OCI-LY7 (cell line): Measurements from ENCODE around the gene TAPT1. TPM values are rescaled to one million over a fixed set of nuclear protein-coding genes. Genes with fewer than 3 reads are reported as not detected.

Source experiments
- BruUV-seq: library from RNA; stranded (reverse); fragments of 400-500 nt; replicated peaks from 2 replicates; lab custom pipeline; 2021; lab: Mats Ljungman, UMichigan
- CTCF ChIA-PET: fragments of 300-600 bp; sonication (Branson Sonifier 250); formaldehyde crosslinking; loops from one replicate; lab custom pipeline; 2022; ENCODE audit warnings: antibody characterized with exemption; ENCODE audit not compliant: unreplicated experiment; lab: Charles Lee
- POLR2A ChIA-PET: fragments of 300-600 bp; sonication (Branson Sonifier 250); formaldehyde crosslinking; loops from one replicate; lab custom pipeline; 2022; ENCODE audit warnings: antibody characterized with exemption; lab: Charles Lee
- DNase-seq: peaks from one replicate; pipeline ENCODE4 v3.0.0-alpha.2; 2015; ENCODE audit warnings: low spot score
- H2AFZ ChIP-seq: fragments of 200-600 bp; sonication (generic), shearing (Covaris generic); 2 replicates; pipeline ENCODE4 v1.6.1; 2014; ENCODE audit warnings: mild to moderate bottlenecking, antibody characterized with exemption, low read length, moderate library complexity
- H3K27ac ChIP-seq: fragments of 200-600 bp; sonication (generic); 2 replicates; pipeline ENCODE4 v1.5.1; 2014; ENCODE audit warnings: mixed run types, low read depth, mild to moderate bottlenecking, moderate library complexity, low read length, inconsistent platforms; ENCODE audit not compliant: poor library complexity, severe bottlenecking
- H3K36me3 ChIP-seq: fragments of 200-600 bp; sonication (generic); 2 replicates; pipeline ENCODE4 v1.6.1; 2014; ENCODE audit warnings: mild to moderate bottlenecking, antibody characterized with exemption, low read length, moderate library complexity, mixed read lengths; ENCODE audit not compliant: insufficient read depth
- H3K4me1 ChIP-seq: fragments of 200-600 bp; sonication (generic); 2 replicates; pipeline ENCODE4 v1.5.1; 2014; ENCODE audit warnings: mild to moderate bottlenecking, low read length; ENCODE audit not compliant: insufficient read depth, poor library complexity, severe bottlenecking
- H3K4me2 ChIP-seq: fragments of 200-600 bp; sonication (generic); 2 replicates; pipeline ENCODE4 v1.6.1; 2014; ENCODE audit warnings: mild to moderate bottlenecking, low read length
- H3K4me3 ChIP-seq: fragments of 200-600 bp; sonication (generic); 2 replicates; pipeline ENCODE4 v1.5.1; 2014; ENCODE audit warnings: mild to moderate bottlenecking, low read depth, low read length; ENCODE audit not compliant: poor library complexity, severe bottlenecking
- H3K79me2 ChIP-seq: fragments of 200-600 bp; sonication (generic); 2 replicates; pipeline ENCODE4 v1.6.1; 2016; ENCODE audit warnings: low read depth, mild to moderate bottlenecking, low read length, moderate library complexity, mixed read lengths; ENCODE audit not compliant: insufficient read depth
- H3K9me2 ChIP-seq: fragments of 200-600 bp; sonication (generic); 2 replicates; pipeline ENCODE4 v1.6.1; 2016; ENCODE audit warnings: mild to moderate bottlenecking, low read length, mixed read lengths; ENCODE audit not compliant: insufficient read depth
- H3K9me3 ChIP-seq: fragments of 200-600 bp; sonication (generic); 2 replicates; pipeline ENCODE4 v1.6.1; 2014; ENCODE audit warnings: mild to moderate bottlenecking, mixed run types, low read length, mixed read lengths
- H4K20me1 ChIP-seq: fragments of 200-600 bp; sonication (generic); 2 replicates; pipeline ENCODE4 v1.6.1; 2014; ENCODE audit warnings: mild to moderate bottlenecking, antibody characterized with exemption, low read length, moderate library complexity, mixed read lengths; ENCODE audit not compliant: insufficient read depth
- EZH2phosphoT487 ChIP-seq: fragments of 200-600 bp; sonication (generic); IDR thresholded peaks from 2 replicates; pipeline ENCODE4 v1.6.1; 2018; ENCODE audit warnings: low read depth, borderline replicate concordance, mild to moderate bottlenecking, mixed run types, antibody characterized with exemption, low read length, moderate library complexity, mixed read lengths
- intact Hi-C: fragments of 100-400 bp; cut with micrococcal nuclease; formaldehyde crosslinking; loops from one replicate; pipeline ENCODE4 v1.10.0; 2022; ENCODE audit not compliant: unreplicated experiment
- total RNA-seq, 2 experiments: library from RNA; depleted of rRNA in 1 of 2; stranded (reverse); fragments of >200 nt in 1 of 2; shearing (Covaris generic) in 1 of 2; gene quantifications; 2 replicates each; pipeline ENCODE4 v1.2.3, GENCODE V29; 2014 to 2022
- TF ChIP-seq, protein P1 (sequence below): fragments of 200-600 bp; sonication (generic); conservative IDR thresholded peaks from 2 replicates; pipeline ENCODE4 v1.5.1; 2014; ENCODE audit warnings: mild to moderate bottlenecking, antibody characterized with exemption, low read length, moderate library complexity, mixed read lengths

TAPT1 gene
- total RNA-seq, 2 experiments from 2014 or later = 34.3 to 66.6 TPM

DNA sequence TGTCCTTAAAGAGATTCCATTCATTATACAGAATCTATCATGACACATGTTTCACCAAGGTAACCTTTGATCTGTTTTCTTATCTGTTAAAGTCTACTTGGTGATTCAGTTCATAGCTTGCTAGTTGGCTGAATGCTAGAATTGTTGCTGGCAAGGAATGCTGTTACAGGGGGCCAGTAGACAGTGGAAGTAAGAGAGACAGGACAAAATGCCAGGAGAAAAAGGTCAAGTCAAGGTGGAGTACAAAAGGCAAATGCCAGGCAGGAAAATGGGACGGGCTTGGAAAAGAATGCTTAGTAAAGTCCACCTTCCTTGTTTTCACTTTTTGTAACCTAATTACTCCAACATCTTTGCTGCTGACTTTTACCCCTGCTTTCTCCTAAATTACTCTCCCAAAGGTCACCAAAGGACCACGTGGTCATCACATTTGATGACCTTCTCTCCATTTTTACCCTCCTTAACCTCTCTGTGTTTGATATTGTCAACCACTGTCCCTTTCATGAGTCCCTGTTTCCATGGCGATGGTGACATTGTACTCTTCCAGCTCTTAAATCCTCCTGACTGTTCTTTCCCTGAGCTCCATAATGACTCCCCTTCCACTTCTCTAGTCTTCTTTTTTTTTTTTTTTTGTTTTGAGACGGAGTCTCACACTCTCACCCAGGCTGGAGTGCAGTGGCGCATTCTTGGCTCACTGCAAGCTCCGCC is 24.5 kb upstream of the TAPT1 start:
- ChIA-PET POLR2A (interaction anchor here (0.6 to 1.5 kb wide), 5 partner anchors 8 to 838 kb away, joined by 3 to 7 read pairs (median 4); no protein-coding TSS in a partner anchor), CTCF (no interaction called here)
- H4K20me1 ChIP-seq = no peaks in the 10 kb centered on the region
- no peaks in the 10 kb centered on the region for H3K79me2 ChIP-seq
- no peaks in the 10 kb centered on the region for H3K36me3 ChIP-seq
- no peak overlapping the region for H2AFZ ChIP-seq
- no TSS peak for BruUV-seq
- H3K27ac ChIP-seq = no peak overlapping the region
- TF ChIP-seq EZH2phosphoT487 = no peak
- TF ChIP-seq, protein P1, sequence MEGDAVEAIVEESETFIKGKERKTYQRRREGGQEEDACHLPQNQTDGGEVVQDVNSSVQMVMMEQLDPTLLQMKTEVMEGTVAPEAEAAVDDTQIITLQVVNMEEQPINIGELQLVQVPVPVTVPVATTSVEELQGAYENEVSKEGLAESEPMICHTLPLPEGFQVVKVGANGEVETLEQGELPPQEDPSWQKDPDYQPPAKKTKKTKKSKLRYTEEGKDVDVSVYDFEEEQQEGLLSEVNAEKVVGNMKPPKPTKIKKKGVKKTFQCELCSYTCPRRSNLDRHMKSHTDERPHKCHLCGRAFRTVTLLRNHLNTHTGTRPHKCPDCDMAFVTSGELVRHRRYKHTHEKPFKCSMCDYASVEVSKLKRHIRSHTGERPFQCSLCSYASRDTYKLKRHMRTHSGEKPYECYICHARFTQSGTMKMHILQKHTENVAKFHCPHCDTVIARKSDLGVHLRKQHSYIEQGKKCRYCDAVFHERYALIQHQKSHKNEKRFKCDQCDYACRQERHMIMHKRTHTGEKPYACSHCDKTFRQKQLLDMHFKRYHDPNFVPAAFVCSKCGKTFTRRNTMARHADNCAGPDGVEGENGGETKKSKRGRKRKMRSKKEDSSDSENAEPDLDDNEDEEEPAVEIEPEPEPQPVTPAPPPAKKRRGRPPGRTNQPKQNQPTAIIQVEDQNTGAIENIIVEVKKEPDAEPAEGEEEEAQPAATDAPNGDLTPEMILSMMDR = no peak
- no peaks in the 10 kb centered on the region for H3K4me1 ChIP-seq
- H3K4me2 ChIP-seq = no peak overlapping the region
- no peak overlapping the region for H3K4me3 ChIP-seq
- DNase-seq = no peak
- H3K9me3 ChIP-seq = no peaks in the 10 kb centered on the region
- intact Hi-C loops = no loop called here
- H3K9me2 ChIP-seq = no peaks in the 10 kb centered on the region

DNA sequence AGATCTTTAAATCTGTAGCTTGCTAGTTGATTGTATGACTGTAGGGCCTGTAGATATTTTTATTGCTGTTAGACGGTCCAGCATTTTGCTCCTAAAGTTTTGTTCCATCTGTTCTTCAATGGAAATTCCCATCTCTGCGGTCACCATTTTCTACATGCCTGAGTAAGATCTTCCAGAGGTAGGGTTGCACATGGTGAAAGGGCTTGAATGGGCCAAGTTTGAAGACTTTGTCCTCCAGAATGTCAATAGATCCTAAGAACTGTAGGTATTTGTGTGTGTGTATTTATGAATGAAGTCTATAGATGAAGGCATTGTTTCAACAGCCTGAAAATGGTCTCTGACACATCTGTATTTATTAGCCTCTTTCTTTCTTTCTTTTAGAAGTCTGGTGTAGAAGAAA is 22.3 kb upstream of the TAPT1 start:
- Histone ChIP-seq H3K9me2 (no peaks in the 10 kb centered on the region), H3K4me3 (no peak overlapping the region), H3K79me2 (no peaks in the 10 kb centered on the region), H4K20me1 (no peaks in the 10 kb centered on the region), H3K27ac (no peak overlapping the region), H3K4me1 (no peaks in the 10 kb centered on the region), H3K9me3 (no peaks in the 10 kb centered on the region), H3K36me3 (no peaks in the 10 kb centered on the region), H3K4me2 (no peak overlapping the region), H2AFZ (no peak overlapping the region)
- TF ChIP-seq, protein P1 = no peak
- no peak for TF ChIP-seq EZH2phosphoT487
- DNase-seq = no peak
- intact Hi-C loops = no loop called here
- no TSS peak for BruUV-seq
- ChIA-PET CTCF (no interaction called here), POLR2A (interaction anchor here (1.4 kb wide), 1 partner anchor 9 kb away, joined by 4 read pairs; no protein-coding TSS in a partner anchor)

GRCh38 chr4:16245241-16245640 is 19.0 kb upstream of the TAPT1 start:
- H3K36me3 ChIP-seq = no peaks in the 10 kb centered on the region
- no peak overlapping the region for H3K27ac ChIP-seq
- POLR2A ChIA-PET = no interaction called here
- H4K20me1 ChIP-seq = no peaks in the 10 kb centered on the region
- no peaks in the 10 kb centered on the region for H3K9me2 ChIP-seq
- H2AFZ ChIP-seq = no peak overlapping the region
- no peak overlapping the region for H3K4me3 ChIP-seq
- TF ChIP-seq EZH2phosphoT487 = no peak
- TF ChIP-seq, protein P1 = no peak
- H3K4me2 ChIP-seq = no peak overlapping the region
- no peak for DNase-seq
- BruUV-seq = no TSS peak
- intact Hi-C loops = no loop called here
- H3K4me1 ChIP-seq = peaks cover 4% of the 10 kb centered on the region
- no peaks in the 10 kb centered on the region for H3K9me3 ChIP-seq
- CTCF ChIA-PET = no interaction called here
- no peaks in the 10 kb centered on the region for H3K79me2 ChIP-seq
